WTC11 (cell line): ENCODE measurements around the gene NPAS2. TPM values are rescaled to one million over a fixed set of nuclear protein-coding genes. Genes with fewer than 3 reads are reported as not detected.
A peak's percentile ranks its signal among the peaks of the same experiment; 100 is the strongest.

ENCODE experiments used
- ATAC-seq: fragments of 200-7000 bp; cut with Tn5 transposase; 2 replicates; pipeline ENCODE4 v1.10.0; 2021; ENCODE audit warnings: mild to moderate bottlenecking, moderate library complexity
- CTCF ChIA-PET: fragments of 300-600 bp; sonication (Branson Sonifier 250); formaldehyde crosslinking; loops from one replicate; lab custom pipeline; 2021; ENCODE audit warnings: antibody characterized with exemption; lab: Charles Lee
- POLR2A ChIA-PET: fragments of 350-600 bp; sonication (Branson Sonifier 250); formaldehyde crosslinking; loops from one replicate; lab custom pipeline; 2021; ENCODE audit warnings: antibody characterized with exemption; lab: Charles Lee
- DNase-seq: peaks from one replicate; pipeline ENCODE4 v3.0.0; 2021; ENCODE audit warnings: low spot score
- H3K27ac Mint-ChIP-seq: 2 replicates; pipeline ENCODE4 v1.8.0; 2021; ENCODE audit warnings: mixed read lengths
- H3K27me3 Mint-ChIP-seq: 2 replicates; pipeline ENCODE4 v1.8.0; 2021; ENCODE audit warnings: low read depth, mild to moderate bottlenecking, moderate library complexity, mixed read lengths
- H3K36me3 Mint-ChIP-seq: 2 replicates; pipeline ENCODE4 v1.8.0; 2021; ENCODE audit warnings: mixed read lengths
- H3K4me1 Mint-ChIP-seq: 2 replicates; pipeline ENCODE4 v1.8.0; 2022; ENCODE audit warnings: mixed read lengths
- H3K4me3 Mint-ChIP-seq: 2 replicates; pipeline ENCODE4 v1.8.0; 2021; ENCODE audit warnings: mild to moderate bottlenecking, moderate library complexity, mixed read lengths
- H3K9me3 Mint-ChIP-seq: 2 replicates; pipeline ENCODE4 v1.8.0; 2021; ENCODE audit warnings: mixed read lengths
- ETV6 ChIP-seq: sonication (generic); formaldehyde crosslinking; IDR thresholded peaks from 2 replicates; pipeline ENCODE4 v1.8.1; 2022; ENCODE audit warnings: mild to moderate bottlenecking, missing genetic modification reagents
- FOXK1 ChIP-seq: sonication (generic); formaldehyde crosslinking; IDR thresholded peaks from 2 replicates; pipeline ENCODE4 v1.8.0; 2022; ENCODE audit warnings: mild to moderate bottlenecking, moderate library complexity, missing genetic modification reagents
- NR3C1 ChIP-seq: sonication (generic); formaldehyde crosslinking; conservative IDR thresholded peaks from 2 replicates; pipeline ENCODE4 v1.8.1; 2023; ENCODE audit warnings: low read depth, mild to moderate bottlenecking, missing genetic modification reagents
- RORB ChIP-seq: fragments of 250-450 bp; sonication (Bioruptor Pico); IDR thresholded peaks from 2 replicates; pipeline ENCODE4 v1.9.0; 2021; ENCODE audit warnings: mild to moderate bottlenecking
- SMAD4 ChIP-seq: sonication (generic); formaldehyde crosslinking; IDR thresholded peaks from 2 replicates; pipeline ENCODE4 v1.8.0; 2022; ENCODE audit warnings: mild to moderate bottlenecking, missing genetic modification reagents
- TEAD4 ChIP-seq: sonication (generic); formaldehyde crosslinking; IDR thresholded peaks from 2 replicates; pipeline ENCODE4 v1.8.0; 2022; ENCODE audit warnings: mild to moderate bottlenecking, missing genetic modification reagents
- ZNF232 ChIP-seq: sonication (generic); formaldehyde crosslinking; IDR thresholded peaks from 2 replicates; pipeline ENCODE4 v1.8.0; 2022; ENCODE audit warnings: mild to moderate bottlenecking, missing genetic modification reagents
- ZNF317 ChIP-seq: sonication (generic); formaldehyde crosslinking; IDR thresholded peaks from 2 replicates; pipeline ENCODE4 v1.8.1; 2023; ENCODE audit warnings: low read depth, mild to moderate bottlenecking, moderate library complexity, missing genetic modification reagents, borderline replicate concordance
- ZNF423 ChIP-seq: fragments of 250-450 bp; sonication (Bioruptor Pico); IDR thresholded peaks from 2 replicates; pipeline ENCODE4 v2.1.2; 2022; ENCODE audit warnings: mild to moderate bottlenecking, moderate library complexity
- total RNA-seq: library from RNA; stranded (reverse); gene quantifications from 3 replicates; pipeline ENCODE4 v1.2.3, GENCODE V29; 2021
- TF ChIP-seq, protein P1 (sequence below): fragments of 250-450 bp; sonication (Bioruptor Pico); conservative IDR thresholded peaks from 2 replicates; pipeline ENCODE4 v1.9.0; 2021; ENCODE audit warnings: mild to moderate bottlenecking
- TF ChIP-seq, protein P2 (sequence below): sonication (generic); formaldehyde crosslinking; IDR thresholded peaks from 2 replicates; pipeline ENCODE4 v1.8.0; 2022; ENCODE audit warnings: mild to moderate bottlenecking, missing genetic modification reagents
- TF ChIP-seq, protein P3 (sequence below): sonication (generic); formaldehyde crosslinking; IDR thresholded peaks from 2 replicates; pipeline ENCODE4 v1.8.0; 2023; ENCODE audit warnings: missing genetic modification reagents
- TF ChIP-seq, protein P4 (sequence below): sonication (generic); formaldehyde crosslinking; IDR thresholded peaks from 2 replicates; pipeline ENCODE4 v1.8.0; 2023; ENCODE audit warnings: missing genetic modification reagents, mild to moderate bottlenecking, borderline replicate concordance
- TF ChIP-seq, protein P5 (sequence below): sonication (generic); formaldehyde crosslinking; IDR thresholded peaks from 2 replicates; pipeline ENCODE4 v1.8.0; 2023; ENCODE audit warnings: mild to moderate bottlenecking, missing genetic modification reagents
- TF ChIP-seq, protein P6 (sequence below): sonication (generic); formaldehyde crosslinking; IDR thresholded peaks from 2 replicates; pipeline ENCODE4 v1.8.1; 2023; ENCODE audit warnings: mild to moderate bottlenecking, missing genetic modification reagents, moderate library complexity
- TF ChIP-seq, protein P7 (sequence below): fragments of 250-450 bp; sonication (Bioruptor Pico); IDR thresholded peaks from 2 replicates; pipeline ENCODE4 v1.8.0; 2021; ENCODE audit warnings: mild to moderate bottlenecking

The NPAS2 gene
- total RNA-seq, 1 experiment from 2014 or later = 2.6 TPM

DNA sequence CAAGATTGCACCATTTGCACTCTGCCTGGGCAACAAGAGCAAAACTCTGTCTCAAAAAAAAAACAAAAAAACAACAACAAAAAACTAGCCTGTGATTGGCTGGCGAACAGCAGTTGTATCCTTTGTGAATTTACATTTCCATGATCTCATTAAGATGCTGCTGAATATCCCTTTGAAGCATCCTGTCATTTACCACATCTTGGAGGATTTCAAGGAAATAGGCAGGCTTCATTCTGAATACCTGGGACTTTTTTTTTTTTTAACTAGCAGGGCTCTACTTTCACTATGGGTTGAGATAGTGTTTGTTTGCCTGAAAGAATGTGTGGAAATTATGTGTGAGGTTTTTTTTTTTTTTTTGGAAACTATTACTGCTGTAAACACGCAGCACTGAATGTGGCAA lies 132.6 kb downstream of the NPAS2 start:
- H3K4me1 Mint-ChIP-seq = peaks cover 33% of the 10 kb centered on the region
- H3K9me3 Mint-ChIP-seq = peaks cover 9% of the 10 kb centered on the region
- no peak overlapping the region for H3K27ac Mint-ChIP-seq
- no peak for DNase-seq
- CTCF ChIA-PET = no interaction called here
- H3K4me3 Mint-ChIP-seq = no peak overlapping the region
- H3K27me3 Mint-ChIP-seq = no peaks in the 10 kb centered on the region
- no peak for ATAC-seq
- TF ChIP-seq RORB (CRISPR knock-in tag) (no peak), TEAD4 (CRISPR knock-in tag) (no peak), ZNF232 (CRISPR knock-in tag) (no peak), ETV6 (CRISPR knock-in tag) (no peak), SMAD4 (CRISPR knock-in tag) (no peak), FOXK1 (CRISPR knock-in tag) (no peak), NR3C1 (CRISPR knock-in tag) (no peak), ZNF317 (no peak), ZNF423 (CRISPR knock-in tag) (no peak)
- TF ChIP-seq, protein P1, sequence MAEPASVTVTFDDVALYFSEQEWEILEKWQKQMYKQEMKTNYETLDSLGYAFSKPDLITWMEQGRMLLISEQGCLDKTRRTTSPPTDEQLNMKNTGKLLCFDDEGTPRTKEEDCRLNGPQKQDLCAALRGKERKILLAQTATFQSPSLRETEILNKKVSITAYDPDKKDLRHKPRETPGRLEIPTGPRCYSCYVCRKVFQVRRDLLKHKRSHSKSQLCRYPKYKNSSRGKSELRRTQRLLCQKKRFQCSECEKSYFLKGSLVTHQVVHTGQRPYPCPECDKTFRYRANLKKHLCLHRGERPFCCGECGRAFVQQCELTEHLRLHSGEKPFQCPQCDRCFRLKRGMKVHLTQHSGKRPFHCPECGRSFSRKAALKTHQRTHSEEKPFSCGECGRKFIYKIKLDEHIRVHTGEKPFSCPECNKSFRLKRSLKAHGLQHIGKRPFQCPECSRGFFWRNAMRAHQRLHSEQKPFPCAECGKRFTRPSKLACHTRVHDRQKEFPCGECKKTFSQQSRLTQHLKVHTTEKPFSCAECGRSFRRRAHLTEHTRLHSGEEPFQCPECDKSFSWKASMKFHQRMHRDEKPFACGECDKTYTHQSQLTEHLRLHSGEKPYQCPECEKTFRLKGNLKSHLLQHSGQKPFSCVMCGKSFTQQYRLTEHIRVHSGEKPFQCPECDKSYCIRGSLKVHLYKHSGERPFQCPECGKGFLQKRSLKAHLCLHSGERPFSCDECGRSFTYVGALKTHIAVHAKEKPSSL (CRISPR knock-in tag) = no peak
- TF ChIP-seq, protein P2, sequence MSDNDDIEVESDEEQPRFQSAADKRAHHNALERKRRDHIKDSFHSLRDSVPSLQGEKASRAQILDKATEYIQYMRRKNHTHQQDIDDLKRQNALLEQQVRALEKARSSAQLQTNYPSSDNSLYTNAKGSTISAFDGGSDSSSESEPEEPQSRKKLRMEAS (CRISPR knock-in tag) = no peak
- TF ChIP-seq, protein P3, sequence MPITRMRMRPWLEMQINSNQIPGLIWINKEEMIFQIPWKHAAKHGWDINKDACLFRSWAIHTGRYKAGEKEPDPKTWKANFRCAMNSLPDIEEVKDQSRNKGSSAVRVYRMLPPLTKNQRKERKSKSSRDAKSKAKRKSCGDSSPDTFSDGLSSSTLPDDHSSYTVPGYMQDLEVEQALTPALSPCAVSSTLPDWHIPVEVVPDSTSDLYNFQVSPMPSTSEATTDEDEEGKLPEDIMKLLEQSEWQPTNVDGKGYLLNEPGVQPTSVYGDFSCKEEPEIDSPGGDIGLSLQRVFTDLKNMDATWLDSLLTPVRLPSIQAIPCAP (CRISPR knock-in tag) = no peak
- TF ChIP-seq, protein P4, sequence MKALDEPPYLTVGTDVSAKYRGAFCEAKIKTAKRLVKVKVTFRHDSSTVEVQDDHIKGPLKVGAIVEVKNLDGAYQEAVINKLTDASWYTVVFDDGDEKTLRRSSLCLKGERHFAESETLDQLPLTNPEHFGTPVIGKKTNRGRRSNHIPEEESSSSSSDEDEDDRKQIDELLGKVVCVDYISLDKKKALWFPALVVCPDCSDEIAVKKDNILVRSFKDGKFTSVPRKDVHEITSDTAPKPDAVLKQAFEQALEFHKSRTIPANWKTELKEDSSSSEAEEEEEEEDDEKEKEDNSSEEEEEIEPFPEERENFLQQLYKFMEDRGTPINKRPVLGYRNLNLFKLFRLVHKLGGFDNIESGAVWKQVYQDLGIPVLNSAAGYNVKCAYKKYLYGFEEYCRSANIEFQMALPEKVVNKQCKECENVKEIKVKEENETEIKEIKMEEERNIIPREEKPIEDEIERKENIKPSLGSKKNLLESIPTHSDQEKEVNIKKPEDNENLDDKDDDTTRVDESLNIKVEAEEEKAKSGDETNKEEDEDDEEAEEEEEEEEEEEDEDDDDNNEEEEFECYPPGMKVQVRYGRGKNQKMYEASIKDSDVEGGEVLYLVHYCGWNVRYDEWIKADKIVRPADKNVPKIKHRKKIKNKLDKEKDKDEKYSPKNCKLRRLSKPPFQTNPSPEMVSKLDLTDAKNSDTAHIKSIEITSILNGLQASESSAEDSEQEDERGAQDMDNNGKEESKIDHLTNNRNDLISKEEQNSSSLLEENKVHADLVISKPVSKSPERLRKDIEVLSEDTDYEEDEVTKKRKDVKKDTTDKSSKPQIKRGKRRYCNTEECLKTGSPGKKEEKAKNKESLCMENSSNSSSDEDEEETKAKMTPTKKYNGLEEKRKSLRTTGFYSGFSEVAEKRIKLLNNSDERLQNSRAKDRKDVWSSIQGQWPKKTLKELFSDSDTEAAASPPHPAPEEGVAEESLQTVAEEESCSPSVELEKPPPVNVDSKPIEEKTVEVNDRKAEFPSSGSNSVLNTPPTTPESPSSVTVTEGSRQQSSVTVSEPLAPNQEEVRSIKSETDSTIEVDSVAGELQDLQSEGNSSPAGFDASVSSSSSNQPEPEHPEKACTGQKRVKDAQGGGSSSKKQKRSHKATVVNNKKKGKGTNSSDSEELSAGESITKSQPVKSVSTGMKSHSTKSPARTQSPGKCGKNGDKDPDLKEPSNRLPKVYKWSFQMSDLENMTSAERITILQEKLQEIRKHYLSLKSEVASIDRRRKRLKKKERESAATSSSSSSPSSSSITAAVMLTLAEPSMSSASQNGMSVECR (CRISPR knock-in tag) = no peak
- TF ChIP-seq, protein P5, sequence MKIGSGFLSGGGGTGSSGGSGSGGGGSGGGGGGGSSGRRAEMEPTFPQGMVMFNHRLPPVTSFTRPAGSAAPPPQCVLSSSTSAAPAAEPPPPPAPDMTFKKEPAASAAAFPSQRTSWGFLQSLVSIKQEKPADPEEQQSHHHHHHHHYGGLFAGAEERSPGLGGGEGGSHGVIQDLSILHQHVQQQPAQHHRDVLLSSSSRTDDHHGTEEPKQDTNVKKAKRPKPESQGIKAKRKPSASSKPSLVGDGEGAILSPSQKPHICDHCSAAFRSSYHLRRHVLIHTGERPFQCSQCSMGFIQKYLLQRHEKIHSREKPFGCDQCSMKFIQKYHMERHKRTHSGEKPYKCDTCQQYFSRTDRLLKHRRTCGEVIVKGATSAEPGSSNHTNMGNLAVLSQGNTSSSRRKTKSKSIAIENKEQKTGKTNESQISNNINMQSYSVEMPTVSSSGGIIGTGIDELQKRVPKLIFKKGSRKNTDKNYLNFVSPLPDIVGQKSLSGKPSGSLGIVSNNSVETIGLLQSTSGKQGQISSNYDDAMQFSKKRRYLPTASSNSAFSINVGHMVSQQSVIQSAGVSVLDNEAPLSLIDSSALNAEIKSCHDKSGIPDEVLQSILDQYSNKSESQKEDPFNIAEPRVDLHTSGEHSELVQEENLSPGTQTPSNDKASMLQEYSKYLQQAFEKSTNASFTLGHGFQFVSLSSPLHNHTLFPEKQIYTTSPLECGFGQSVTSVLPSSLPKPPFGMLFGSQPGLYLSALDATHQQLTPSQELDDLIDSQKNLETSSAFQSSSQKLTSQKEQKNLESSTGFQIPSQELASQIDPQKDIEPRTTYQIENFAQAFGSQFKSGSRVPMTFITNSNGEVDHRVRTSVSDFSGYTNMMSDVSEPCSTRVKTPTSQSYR (CRISPR knock-in tag) = no peak
- H3K36me3 Mint-ChIP-seq = no peaks in the 10 kb centered on the region; the same call in 1 of the 2 replicates
- POLR2A ChIA-PET = no interaction called here

DNA sequence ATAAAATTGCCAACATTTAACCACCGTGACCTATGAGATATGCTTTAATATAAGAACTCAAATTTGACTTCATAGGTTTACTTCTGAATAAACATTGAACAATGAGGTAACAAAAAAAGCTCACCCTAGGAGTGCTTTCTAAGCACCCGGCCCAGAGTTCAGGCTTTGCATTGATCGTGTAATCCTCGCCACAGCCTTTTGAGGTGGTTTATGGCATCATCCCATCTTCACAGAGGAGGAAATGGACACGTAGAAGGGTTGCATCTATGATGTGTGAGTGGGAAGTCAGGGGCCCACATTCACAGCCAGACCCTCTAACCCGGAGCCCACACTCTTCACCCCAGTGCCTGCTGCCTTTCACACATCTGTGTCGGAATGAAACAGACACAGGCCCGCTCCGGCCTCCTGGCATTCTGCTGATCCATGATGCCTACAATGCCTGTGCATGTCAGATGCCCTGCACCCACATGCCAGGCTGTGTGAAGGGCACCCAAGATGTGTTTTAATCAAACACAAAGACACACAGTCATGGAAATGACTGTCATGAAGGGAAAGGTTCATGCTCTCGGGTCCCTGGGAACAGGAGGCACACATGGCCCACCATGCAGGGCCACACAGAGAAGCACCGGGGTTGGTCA lies 133.6 kb downstream of the NPAS2 start:
- no peaks in the 10 kb centered on the region; the same call in 1 of the 2 replicates for H3K36me3 Mint-ChIP-seq
- no peak overlapping the region for H3K4me3 Mint-ChIP-seq
- peak overlapping the region; percentile 80 for H3K27ac Mint-ChIP-seq
- TF ChIP-seq, protein P6, sequence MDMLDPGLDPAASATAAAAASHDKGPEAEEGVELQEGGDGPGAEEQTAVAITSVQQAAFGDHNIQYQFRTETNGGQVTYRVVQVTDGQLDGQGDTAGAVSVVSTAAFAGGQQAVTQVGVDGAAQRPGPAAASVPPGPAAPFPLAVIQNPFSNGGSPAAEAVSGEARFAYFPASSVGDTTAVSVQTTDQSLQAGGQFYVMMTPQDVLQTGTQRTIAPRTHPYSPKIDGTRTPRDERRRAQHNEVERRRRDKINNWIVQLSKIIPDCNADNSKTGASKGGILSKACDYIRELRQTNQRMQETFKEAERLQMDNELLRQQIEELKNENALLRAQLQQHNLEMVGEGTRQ (CRISPR knock-in tag) = no peak
- TF ChIP-seq, protein P7, sequence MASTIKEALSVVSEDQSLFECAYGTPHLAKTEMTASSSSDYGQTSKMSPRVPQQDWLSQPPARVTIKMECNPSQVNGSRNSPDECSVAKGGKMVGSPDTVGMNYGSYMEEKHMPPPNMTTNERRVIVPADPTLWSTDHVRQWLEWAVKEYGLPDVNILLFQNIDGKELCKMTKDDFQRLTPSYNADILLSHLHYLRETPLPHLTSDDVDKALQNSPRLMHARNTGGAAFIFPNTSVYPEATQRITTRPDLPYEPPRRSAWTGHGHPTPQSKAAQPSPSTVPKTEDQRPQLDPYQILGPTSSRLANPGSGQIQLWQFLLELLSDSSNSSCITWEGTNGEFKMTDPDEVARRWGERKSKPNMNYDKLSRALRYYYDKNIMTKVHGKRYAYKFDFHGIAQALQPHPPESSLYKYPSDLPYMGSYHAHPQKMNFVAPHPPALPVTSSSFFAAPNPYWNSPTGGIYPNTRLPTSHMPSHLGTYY = no peak
- POLR2A ChIA-PET = no interaction called here
- H3K9me3 Mint-ChIP-seq = peaks cover 9% of the 10 kb centered on the region
- CTCF ChIA-PET = interaction anchor here (1.0 kb wide), 1 partner anchor 235 kb away, joined by 4 read pairs; no protein-coding TSS in a partner anchor
- DNase-seq (no peak), ATAC-seq (no peak)
- peaks cover 35% of the 10 kb centered on the region for H3K4me1 Mint-ChIP-seq
- H3K27me3 Mint-ChIP-seq = no peaks in the 10 kb centered on the region
